Tibial artery (tissue), 4 donors: Measurements from ENCODE around the gene ITPR3.

Experiments used
- DNase-seq, 2 donors: peaks; one replicate each; pipeline ENCODE4 v3.0.0-alpha.2; 2019
- H3K27ac ChIP-seq, 2 donors: fragments of 200-600 bp; sonication (generic) in 1 of 2; 1 replicate in 1 of 2; 2 replicates in 1 of 2; pipeline ENCODE4 v1.5.1; 2018 to 2019; ENCODE audit warnings: mild to moderate bottlenecking in 1 of 2
- H3K27me3 ChIP-seq, 2 donors: fragments of 200-600 bp; sonication (generic) in 1 of 2; one replicate each; pipeline versions ENCODE4 v1.5.1 to v1.6.0; 2016 to 2019
- H3K36me3 ChIP-seq, 3 donors: fragments of 200-600 bp; sonication (generic) in 2 of 3; one replicate each; pipeline ENCODE4 v1.5.1; 2016 to 2019; ENCODE audit warnings: mild to moderate bottlenecking in 2 of 3
- H3K4me1 ChIP-seq, 4 donors: fragments of 200-600 bp; sonication (generic) in 2 of 4; 1 replicate in 3 of 4; 2 replicates in 1 of 4; pipeline ENCODE4 v1.5.1; 2016 to 2019
- H3K4me3 ChIP-seq, 2 donors: fragments of 200-600 bp; sonication (generic) in 1 of 2; 1 replicate in 1 of 2; 2 replicates in 1 of 2; pipeline ENCODE4 v1.5.1; 2018 to 2019; ENCODE audit warnings: mild to moderate bottlenecking in 2 of 2
- H3K9me3 ChIP-seq, 3 donors: fragments of 200-600 bp; sonication (generic) in 1 of 3; one replicate each; pipeline ENCODE4 v1.5.1; 2016 to 2019
- intact Hi-C: fragments of 100-400 bp; cut with DNase I; formaldehyde crosslinking; loops from one replicate; pipeline ENCODE4 v1.15.0; 2023; ENCODE audit warnings: low total_unique reads
- TF ChIP-seq, protein P1 (sequence below), 2 experiments: fragments of 200-600 bp in 1 of 2; fragments of 450-650 bp in 1 of 2; IDR thresholded peaks; one replicate each; pipeline ENCODE4 v1.5.1; 2017 to 2019; ENCODE audit warnings: antibody characterized with exemption in 2 of 2, mild to moderate bottlenecking in 1 of 2, moderate library complexity in 1 of 2

The ITPR3 gene

GRCh38 chr6:33728438-33728837 is 107.3 kb downstream of the ITPR3 start:
- Histone ChIP-seq H3K27me3 (no peaks in the 10 kb centered on the region), H3K27ac (no peak overlapping the region), H3K36me3 (no peaks in the 10 kb centered on the region), H3K9me3 (no peaks in the 10 kb centered on the region), H3K4me3 (no peak overlapping the region), H3K4me1 (no peaks in the 10 kb centered on the region)
- TF ChIP-seq, protein P1, sequence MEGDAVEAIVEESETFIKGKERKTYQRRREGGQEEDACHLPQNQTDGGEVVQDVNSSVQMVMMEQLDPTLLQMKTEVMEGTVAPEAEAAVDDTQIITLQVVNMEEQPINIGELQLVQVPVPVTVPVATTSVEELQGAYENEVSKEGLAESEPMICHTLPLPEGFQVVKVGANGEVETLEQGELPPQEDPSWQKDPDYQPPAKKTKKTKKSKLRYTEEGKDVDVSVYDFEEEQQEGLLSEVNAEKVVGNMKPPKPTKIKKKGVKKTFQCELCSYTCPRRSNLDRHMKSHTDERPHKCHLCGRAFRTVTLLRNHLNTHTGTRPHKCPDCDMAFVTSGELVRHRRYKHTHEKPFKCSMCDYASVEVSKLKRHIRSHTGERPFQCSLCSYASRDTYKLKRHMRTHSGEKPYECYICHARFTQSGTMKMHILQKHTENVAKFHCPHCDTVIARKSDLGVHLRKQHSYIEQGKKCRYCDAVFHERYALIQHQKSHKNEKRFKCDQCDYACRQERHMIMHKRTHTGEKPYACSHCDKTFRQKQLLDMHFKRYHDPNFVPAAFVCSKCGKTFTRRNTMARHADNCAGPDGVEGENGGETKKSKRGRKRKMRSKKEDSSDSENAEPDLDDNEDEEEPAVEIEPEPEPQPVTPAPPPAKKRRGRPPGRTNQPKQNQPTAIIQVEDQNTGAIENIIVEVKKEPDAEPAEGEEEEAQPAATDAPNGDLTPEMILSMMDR (IDR thresholded peaks at IDR 0.05), result no peak
- no peak for DNase-seq
- intact Hi-C loops, result no loop called here

GRCh38 chr6:33729059-33729458 is 107.9 kb downstream of the ITPR3 start:
- Histone ChIP-seq H3K4me1 (no peaks in the 10 kb centered on the region), H3K9me3 (no peaks in the 10 kb centered on the region), H3K4me3 (no peak overlapping the region), H3K27ac (no peak overlapping the region), H3K27me3 (no peaks in the 10 kb centered on the region), H3K36me3 (no peaks in the 10 kb centered on the region)
- no peak for DNase-seq
- intact Hi-C loops, result no loop called here
- TF ChIP-seq, protein P1 (IDR thresholded peaks at IDR 0.05), result no peak

GRCh38 chr6:33730611-33731010 is 109.5 kb downstream of the ITPR3 start:
- Histone ChIP-seq H3K36me3 (no peaks in the 10 kb centered on the region), H3K27ac (no peak overlapping the region), H3K4me3 (no peak overlapping the region), H3K4me1 (no peaks in the 10 kb centered on the region), H3K27me3 (no peaks in the 10 kb centered on the region), H3K9me3 (no peaks in the 10 kb centered on the region)
- no peak for DNase-seq
- intact Hi-C loops, result no loop called here
- TF ChIP-seq, protein P1 (IDR thresholded peaks at IDR 0.05), result no peak

DNA sequence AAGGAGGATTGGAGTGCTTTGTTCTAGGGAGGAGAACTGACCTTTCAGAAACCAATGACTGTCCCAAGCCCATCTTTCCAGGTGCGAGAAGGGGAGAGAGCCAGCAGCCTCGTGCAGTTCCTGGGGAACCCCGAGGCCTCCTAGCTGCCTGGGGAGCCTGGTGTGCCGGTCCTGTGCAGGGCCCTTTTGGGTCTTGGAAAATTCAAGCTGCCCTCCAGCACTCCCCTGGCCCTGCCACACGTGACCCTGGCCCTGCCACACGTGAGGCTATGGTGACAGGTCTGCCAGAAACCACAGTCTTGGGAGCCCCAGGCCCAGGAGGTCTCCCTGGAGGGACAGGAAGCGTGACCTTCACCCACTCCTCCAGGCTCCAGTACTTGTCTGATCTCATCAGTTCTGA is 109.9 kb downstream of the ITPR3 start:
- no peak for DNase-seq
- H3K27ac ChIP-seq, result no peak overlapping the region
- intact Hi-C loops, result no loop called here

GRCh38 chr6:33731751-33732282 is 110.7 kb downstream of the ITPR3 start:
- TF ChIP-seq, protein P1 (IDR thresholded peaks at IDR 0.05), result no peak
- no peaks in the 10 kb centered on the region for H3K36me3 ChIP-seq
- peaks cover 0 to under 1% (median 0%) of the 10 kb centered on the region in 4 donors for H3K4me1 ChIP-seq
- DNase-seq, result no peak
- H3K27me3 ChIP-seq, result no peaks in the 10 kb centered on the region
- H3K27ac ChIP-seq, result no peak overlapping the region
- H3K9me3 ChIP-seq, result no peaks in the 10 kb centered on the region
- H3K4me3 ChIP-seq, result no peak overlapping the region
- intact Hi-C loops, result no loop called here

More for the DNA sequence above, 109.9 kb downstream of the ITPR3 start:
- Histone ChIP-seq H3K27me3 (no peaks in the 10 kb centered on the region), H3K4me3 (no peak overlapping the region), H3K36me3 (no peaks in the 10 kb centered on the region), H3K4me1 (no peaks in the 10 kb centered on the region), H3K9me3 (no peaks in the 10 kb centered on the region)
- TF ChIP-seq, protein P1 (IDR thresholded peaks at IDR 0.05), result no peak

- Histone ChIP-seq H3K36me3 (no peaks in the 10 kb centered on the region), H3K27ac (no peak overlapping the region), H3K4me3 (no peak overlapping the region), H3K4me1 (peaks cover 0 to 6% (median 4%) of the 10 kb centered on the region in 4 donors), H3K9me3 (no peaks in the 10 kb centered on the region), H3K27me3 (no peaks in the 10 kb centered on the region)
- intact Hi-C loops, result no loop called here
- TF ChIP-seq, protein P1 (IDR thresholded peaks at IDR 0.05), result no peak
- no peak for DNase-seq
These were observed 111.3 kb downstream of the ITPR3 start for GRCh38 chr6:33732385-33732784.
